K562 (cell line): Measurements from ENCODE around the gene CD55.

Source experiments
- GTF2E2 ChIP-seq: fragments of 200-800 bp; sonication (Bioruptor generic); IDR thresholded peaks from 2 replicates; pipeline ENCODE4 v1.6.1; 2016; ENCODE audit warnings: missing genetic modification characterization, missing compliant biosample characterization
- PATZ1 ChIP-seq: fragments of 250-450 bp; sonication (Bioruptor Pico); IDR thresholded peaks from 2 replicates; pipeline ENCODE4 v1.5.0; 2020; ENCODE audit warnings: mild to moderate bottlenecking, borderline replicate concordance
- RFX5 ChIP-seq: IDR thresholded peaks from 2 replicates; pipeline ENCODE4 v1.6.1; 2011; ENCODE audit warnings: low read depth, mild to moderate bottlenecking, improper control_type of control experiment, low read length
- SMARCA4 ChIP-seq: fragments of 450-650 bp; IDR thresholded peaks from 2 replicates; pipeline ENCODE4 v1.6.1; 2016
- U2AF1 ChIP-seq: fragments of 200-400 bp; formaldehyde crosslinking; optimal IDR thresholded peaks from 2 replicates; pipeline ENCODE3; 2017; ENCODE audit warnings: mild to moderate bottlenecking, low read depth, low read length, moderate library complexity
- ZNF707 ChIP-seq: fragments of 250-450 bp; sonication (Bioruptor Pico); conservative IDR thresholded peaks from 2 replicates; pipeline ENCODE4 v1.8.0; 2022; ENCODE audit warnings: inconsistent platforms, mild to moderate bottlenecking, moderate library complexity

- TF ChIP-seq ZNF707 (CRISPR knock-in tag) (no peak), SMARCA4 (no peak), GTF2E2 (no peak), RFX5 (no peak), PATZ1 (CRISPR knock-in tag) (no peak), U2AF1 (no peak)
Observed at GRCh38 chr1:207328908-207329440, 7.5 kb downstream of the CD55 start.
